H1 (cell line): ENCODE data around the gene PLOD1. TPM values are rescaled to one million over a fixed set of nuclear protein-coding genes. Genes with fewer than 3 reads are reported as not detected.

ENCODE experiments used
- CHD7 ChIP-seq: fragments of 300-600 bp; sonication (generic); IDR thresholded peaks from 2 replicates; pipeline ENCODE4 v1.7.1; 2012; ENCODE audit warnings: low read length, moderate library complexity, mild to moderate bottlenecking, inconsistent platforms; ENCODE audit not compliant: insufficient replicate concordance
- CTBP2 ChIP-seq: IDR thresholded peaks from 2 replicates; pipeline ENCODE4 v1.7.0; 2011; ENCODE audit warnings: borderline replicate concordance, mild to moderate bottlenecking, moderate library complexity, mixed read lengths, low read length; ENCODE audit not compliant: insufficient read depth, insufficient read length
- SP4 ChIP-seq: IDR thresholded peaks from 2 replicates; pipeline ENCODE4 v1.6.1; 2012; ENCODE audit warnings: low read length, inconsistent platforms
- polyA plus RNA-seq, 7 experiments: library from polyadenylated mRNA; depleted of rRNA in 3 of 7; stranded (reverse) in 5 of 7; unstranded in 2 of 7; fragments of >200 nt in 5 of 7; fragments of 200-250 nt in 2 of 7; gene quantifications; 1 replicate in 5 of 7; 2 replicates in 1 of 7; 4 replicates in 1 of 7; pipeline versions ENCODE4 v1.2.1 to v1.2.3, GENCODE V29; 2011 to 2013; ENCODE audit warnings: missing spikeins in 2 of 7, mixed read lengths in 2 of 7
- total RNA-seq: library from RNA; stranded (reverse); fragmentation: NEBNext Ultra II Directional; extraction: Animal tissue kit (Norgen Biotek cat#: 25700); gene quantifications from 2 replicates; pipeline ENCODE4 v1.2.1, GENCODE V29; 2021

PLOD1 gene
- total and polyA plus RNA-seq, 2 of the 8 experiments (the other 6 are each of a cell fraction or from before 2014, with no cell fraction given): 44.9 to 51.8 TPM

- TF ChIP-seq CHD7: no peak
- no peak for TF ChIP-seq SP4
- TF ChIP-seq CTBP2: no peak
Measured at GRCh38 chr1:11935057-11935412, 518 bp downstream of the PLOD1 start (continued).
